DND-41 (cell line): Measurements from ENCODE around the gene GNPAT.

Source experiments
- CTCF ChIP-seq: IDR thresholded peaks from 2 replicates; pipeline ENCODE4 v1.5.1; 2012; ENCODE audit warnings: borderline replicate concordance, low read length, moderate library complexity, mild to moderate bottlenecking; ENCODE audit not compliant: poor library complexity, severe bottlenecking; ENCODE audit errors: extremely low read depth
- EZH2 ChIP-seq: IDR thresholded peaks from 3 replicates; pipeline ENCODE4 v1.6.1; 2012; ENCODE audit warnings: borderline replicate concordance, low read depth, mild to moderate bottlenecking, moderate library complexity, low read length, inconsistent platforms; ENCODE audit not compliant: severe bottlenecking

- TF ChIP-seq EZH2 (no peak), CTCF (no peak)
These were observed 61.0 kb downstream of the GNPAT start for GRCh38 chr1:231301990-231302389.
